ENCODE results near the gene SPATS2L. TPM values are rescaled to one million over a fixed set of nuclear protein-coding genes. Genes with fewer than 3 reads are reported as not detected.

The SPATS2L gene
- total RNA-seq, 1 donor from 2014 or later: 43.8 TPM

GRCh38 chr2:200378652-200379290 is 72.3 kb downstream of the SPATS2L start:
- DNase-seq: no peak

- DNase-seq: no peak
Observed at GRCh38 chr2:200379481-200380090, 73.1 kb downstream of the SPATS2L start.

- DNase-seq: peak; percentile 21
Observed at GRCh38 chr2:200380091-200380561, 73.6 kb downstream of the SPATS2L start.

- no peak for DNase-seq
Observed at GRCh38 chr2:200380833-200381542, 74.5 kb downstream of the SPATS2L start.

GRCh38 chr2:200382874-200383273 is 76.4 kb downstream of the SPATS2L start:
- DNase-seq: no peak

- no peak for DNase-seq
Observed at GRCh38 chr2:200383380-200384110, 77.1 kb downstream of the SPATS2L start.

GRCh38 chr2:200385063-200385635 is 78.7 kb downstream of the SPATS2L start:
- no peak for DNase-seq

- DNase-seq: no peak
Observed at GRCh38 chr2:200393191-200393590, 86.7 kb downstream of the SPATS2L start.

GRCh38 chr2:200394045-200394444 is 87.6 kb downstream of the SPATS2L start:
- no peak for DNase-seq

- no peak for DNase-seq
Observed at GRCh38 chr2:200396781-200397242, 90.3 kb downstream of the SPATS2L start.

GRCh38 chr2:200397785-200398184 is 91.3 kb downstream of the SPATS2L start:
- DNase-seq: no peak

GRCh38 chr2:200399046-200399445 is 92.6 kb downstream of the SPATS2L start:
- no peak for DNase-seq

- no peak for DNase-seq
Observed at GRCh38 chr2:200399636-200400035, 93.1 kb downstream of the SPATS2L start.

- DNase-seq: no peak
Observed at GRCh38 chr2:200403814-200404213, 97.3 kb downstream of the SPATS2L start.

GRCh38 chr2:200404615-200405014 is 98.1 kb downstream of the SPATS2L start:
- no peak for DNase-seq

GRCh38 chr2:200405599-200406298 is 99.3 kb downstream of the SPATS2L start:
- DNase-seq: no peak

- no peak for DNase-seq
Observed at GRCh38 chr2:200406379-200406778, 99.9 kb downstream of the SPATS2L start.

- no peak for DNase-seq
Observed at GRCh38 chr2:200408428-200409316, 102.2 kb downstream of the SPATS2L start.

GRCh38 chr2:200411831-200412230 is 105.3 kb downstream of the SPATS2L start:
- DNase-seq: no peak

- DNase-seq: no peak
Observed at GRCh38 chr2:200414367-200414766, 107.9 kb downstream of the SPATS2L start.

- DNase-seq: no peak
Observed at GRCh38 chr2:200415455-200415854, 109.0 kb downstream of the SPATS2L start.

Measured in occipital lobe (tissue), 2 donors.